ENCODE measurements around the gene LMX1B. TPM values are rescaled to one million over a fixed set of nuclear protein-coding genes. Genes with fewer than 3 reads are reported as not detected.

Gene LMX1B
- total RNA-seq, 1 experiment from 2014 or later = 2.6 TPM

- DNase-seq (ENCODE audit: low read depth, low spot score) = no peak
- Histone ChIP-seq H3K4me3 (ENCODE audit: low read depth in 2 of 2, low read length in 2 of 2) (no peak overlapping the region), H3K9me3 (ENCODE audit: control insufficient read depth, insufficient read depth, low read depth, low read length) (no peaks in the 10 kb centered on the region), H3K36me3 (ENCODE audit: control insufficient read depth, insufficient read depth, low read length) (no peaks in the 10 kb centered on the region), H3K27ac (ENCODE audit: low read length) (no peak overlapping the region), H3K4me1 (ENCODE audit: control insufficient read depth, insufficient read depth, low read length) (no peaks in the 10 kb centered on the region), H3K27me3 (ENCODE audit: control insufficient read depth, insufficient read depth, low read length) (no peaks in the 10 kb centered on the region)
- POLR2A ChIA-PET = interaction anchor here (0.6 kb wide), 1 partner anchor 21 kb away, joined by 3 read pairs; no protein-coding TSS in a partner anchor
- TF ChIP-seq SIN3A (IDR thresholded peaks at IDR 0.05; ENCODE audit: borderline replicate concordance, insufficient read depth, low read depth, low read length) = no peak
- TF ChIP-seq TCF7L2 (IDR thresholded peaks at IDR 0.05; ENCODE audit: low read depth, low read length) = no peak
- no peak for TF ChIP-seq REST (IDR thresholded peaks at IDR 0.05; ENCODE audit: insufficient read depth in 1 of 2, low read depth in 2 of 2, low read length in 1 of 2)
- no peak for TF ChIP-seq CTCF (IDR thresholded peaks at IDR 0.05)
- TF ChIP-seq POLR2AphosphoS5 (IDR thresholded peaks at IDR 0.05; ENCODE audit: low read depth, low read length) = no peak
- in situ Hi-C loops (cut with HindIII; ENCODE audit: low pct_unique_long_range_greater_than_20kb, low sequenced_read_pairs) = no loop called here
- intact Hi-C loops (cut with micrococcal nuclease; ENCODE audit: unreplicated experiment) = no loop called here
- no peak for ATAC-seq
- no TSS peak for BruUV-seq (replicated peaks)
- CTCF ChIA-PET = interaction anchor here (0.7 kb wide), 1 partner anchor 41 kb away, joined by 4 read pairs; no protein-coding TSS in a partner anchor
Measured at GRCh38 chr9:126620478-126620877, 6.8 kb downstream of the LMX1B start.

GRCh38 chr9:126621061-126621918, 7.6 kb downstream of the LMX1B start:
- Histone ChIP-seq H3K4me3 (ENCODE audit: low read depth in 2 of 2, low read length in 2 of 2) (no peak overlapping the region), H3K9me3 (ENCODE audit: control insufficient read depth, insufficient read depth, low read depth, low read length) (no peaks in the 10 kb centered on the region), H3K27me3 (ENCODE audit: control insufficient read depth, insufficient read depth, low read length) (no peaks in the 10 kb centered on the region), H3K27ac (ENCODE audit: low read length) (no peak overlapping the region), H3K36me3 (ENCODE audit: control insufficient read depth, insufficient read depth, low read length) (no peaks in the 10 kb centered on the region), H3K4me1 (ENCODE audit: control insufficient read depth, insufficient read depth, low read length) (no peaks in the 10 kb centered on the region)
- no TSS peak for BruUV-seq (replicated peaks)
- TF ChIP-seq REST (IDR thresholded peaks at IDR 0.05; ENCODE audit: insufficient read depth in 1 of 2, low read depth in 2 of 2, low read length in 1 of 2) (no peak), SIN3A (IDR thresholded peaks at IDR 0.05; ENCODE audit: borderline replicate concordance, insufficient read depth, low read depth, low read length) (no peak), CTCF (IDR thresholded peaks at IDR 0.05) (no peak), POLR2AphosphoS5 (IDR thresholded peaks at IDR 0.05; ENCODE audit: low read depth, low read length) (no peak), TCF7L2 (IDR thresholded peaks at IDR 0.05; ENCODE audit: low read depth, low read length) (no peak)
- ATAC-seq (no peak), DNase-seq (ENCODE audit: low read depth, low spot score) (no peak)
- ChIA-PET CTCF (interaction anchor here (0.7 kb wide), 1 partner anchor 41 kb away, joined by 4 read pairs; no protein-coding TSS in a partner anchor), POLR2A (no interaction called here)
- intact Hi-C loops (cut with micrococcal nuclease; ENCODE audit: unreplicated experiment) = no loop called here
- in situ Hi-C loops (cut with HindIII; ENCODE audit: low pct_unique_long_range_greater_than_20kb, low sequenced_read_pairs) = no loop called here
